ENCODE data around the gene FOXN4.

Gene FOXN4

GRCh38 chr12:109292342-109292711, 16.8 kb downstream of the FOXN4 start:
- TF ChIP-seq CTCF (IDR thresholded peaks at IDR 0.05), result no peak

- no peak for TF ChIP-seq CTCF (IDR thresholded peaks at IDR 0.05)
These were observed 17.4 kb downstream of the FOXN4 start for GRCh38 chr12:109291521-109292341.

- TF ChIP-seq CTCF (IDR thresholded peaks at IDR 0.05), result no peak
These were observed 18.0 kb downstream of the FOXN4 start for GRCh38 chr12:109291117-109291516.

GRCh38 chr12:109290061-109290460, 19.0 kb downstream of the FOXN4 start:
- TF ChIP-seq CTCF (IDR thresholded peaks at IDR 0.05), result no peak

- TF ChIP-seq CTCF (IDR thresholded peaks at IDR 0.05), result no peak
These were observed 19.5 kb downstream of the FOXN4 start for GRCh38 chr12:109289551-109289950.

- TF ChIP-seq CTCF (IDR thresholded peaks at IDR 0.05), result no peak
These were observed 20.1 kb downstream of the FOXN4 start for GRCh38 chr12:109289004-109289403.

GRCh38 chr12:109288571-109288970, 20.5 kb downstream of the FOXN4 start:
- TF ChIP-seq CTCF (IDR thresholded peaks at IDR 0.05), result no peak
